GM18505 (cell line): Measurements from ENCODE around the gene CD200.
"Not testable (repeated sequence)": the region's sequence is repeated elsewhere in the genome, so short reads cannot be mapped to it uniquely, and the experiment has no call there.

Source experiments
- ATAC-seq: cut with Tn5 transposase; IDR thresholded peaks from one replicate; pipeline ENCODE4 v1.9.1; 2021; ENCODE audit not compliant: unreplicated experiment
- POLR2A ChIP-seq: IDR thresholded peaks from 4 replicates; pipeline ENCODE4 v1.6.1; 2011; ENCODE audit warnings: borderline replicate concordance; ENCODE audit not compliant: insufficient read depth, insufficient read length; ENCODE audit errors: extremely low read depth

Gene CD200

GRCh38 chr3:112391648-112392047 lies 58.7 kb downstream of the CD200 start:
- no peak for ATAC-seq
- TF ChIP-seq POLR2A, result no peak

- no peak for ATAC-seq
- no peak for TF ChIP-seq POLR2A
Observed at GRCh38 chr3:112392393-112393359, 59.7 kb downstream of the CD200 start.

- TF ChIP-seq POLR2A, result no peak
- no peak for ATAC-seq
Observed at GRCh38 chr3:112393360-112393728, 60.4 kb downstream of the CD200 start.

GRCh38 chr3:112394003-112394640 lies 61.2 kb downstream of the CD200 start:
- no peak for TF ChIP-seq POLR2A
- no peak for ATAC-seq

GRCh38 chr3:112395181-112395895 lies 62.4 kb downstream of the CD200 start:
- no peak for ATAC-seq
- no peak for TF ChIP-seq POLR2A

- no peak for TF ChIP-seq POLR2A
- ATAC-seq, result no peak
Observed at GRCh38 chr3:112395896-112396290, 62.9 kb downstream of the CD200 start.

GRCh38 chr3:112397556-112397955 lies 64.6 kb downstream of the CD200 start:
- no peak for TF ChIP-seq POLR2A
- no peak for ATAC-seq

- no peak for ATAC-seq
- TF ChIP-seq POLR2A, result no peak
Observed at GRCh38 chr3:112399064-112399463, 66.1 kb downstream of the CD200 start.

- ATAC-seq, result not testable (repeated sequence)
Observed at GRCh38 chr3:112399554-112399953, 66.6 kb downstream of the CD200 start.

- ATAC-seq, result not testable (repeated sequence)
Observed at GRCh38 chr3:112400317-112400716, 67.4 kb downstream of the CD200 start.

- no peak for ATAC-seq
- no peak for TF ChIP-seq POLR2A
Observed at GRCh38 chr3:112401617-112402016, 68.7 kb downstream of the CD200 start.

GRCh38 chr3:112403103-112403502 lies 70.1 kb downstream of the CD200 start:
- no peak for ATAC-seq
- no peak for TF ChIP-seq POLR2A

- not testable (repeated sequence) for ATAC-seq
Observed at GRCh38 chr3:112404924-112405549, 72.1 kb downstream of the CD200 start.
